Measurements from ENCODE around the gene BICD2. TPM values are rescaled to one million over a fixed set of nuclear protein-coding genes. Genes with fewer than 3 reads are reported as not detected.

BICD2 gene
- total and polyA plus RNA-seq, 2 of the 8 experiments (the other 6 are each of a cell fraction or from before 2014, with no cell fraction given) = 6.6 to 22.8 TPM

DNA sequence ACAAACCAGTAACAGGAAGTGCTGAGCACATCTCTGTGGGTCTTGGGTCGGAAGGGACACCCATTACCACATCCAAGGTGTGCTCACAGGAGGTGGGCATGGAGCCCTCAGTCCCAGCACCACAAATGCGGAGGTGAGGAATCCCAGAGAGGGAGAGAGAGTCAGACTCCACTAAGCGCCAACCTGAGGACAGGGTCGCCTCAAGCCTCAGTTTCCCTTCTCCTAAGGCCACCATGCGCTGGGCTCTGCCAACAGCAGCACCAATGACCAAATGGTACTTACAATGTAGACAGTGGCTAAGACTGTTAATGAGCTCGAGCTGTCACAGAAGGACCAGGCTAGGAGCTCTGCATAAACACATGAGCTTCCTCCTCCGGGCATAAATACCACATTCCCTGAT, 43.1 kb downstream of the BICD2 start:
- Histone ChIP-seq H4K20me1 (replicated peaks in 1 of 2; ENCODE audit: control insufficient read depth in 1 of 2, insufficient read depth in 2 of 2, low read length in 2 of 2) (peaks cover 7 to 22% of the 10 kb centered on the region in 2 experiments), H3K23me2 (ENCODE audit: low read depth, low read length) (no peaks in the 10 kb centered on the region), H3K14ac (ENCODE audit: insufficient read length) (no peak overlapping the region), H2BK15ac (ENCODE audit: low read length) (no peak overlapping the region), H3K36me3 (ENCODE audit: control insufficient read depth in 2 of 4, insufficient read depth in 4 of 4, low read length in 3 of 4) (peaks cover 14 to 36% (median 35%) of the 10 kb centered on the region in 4 experiments), H4K91ac (replicated peaks; ENCODE audit: insufficient read length, low read length) (no peak overlapping the region), H3K27me3 (replicated peaks in 1 of 4; ENCODE audit: control insufficient read depth in 3 of 4, extremely low read depth in 1 of 4, insufficient read depth in 3 of 4, low read length in 3 of 4) (no peaks in the 10 kb centered on the region), H3K56ac (replicated peaks; ENCODE audit: insufficient read length, low read depth, low read length) (no peak overlapping the region), H3K4me1 (replicated peaks in 1 of 4; ENCODE audit: control insufficient read depth in 3 of 4, insufficient read depth in 4 of 4, low read length in 3 of 4) (no peaks in the 10 kb centered on the region; a peak in 1 of 7 replicates), H3K9ac (replicated peaks in 1 of 4; ENCODE audit: extremely low read depth in 1 of 4, low read depth in 3 of 4, low read length in 3 of 4) (no peak overlapping the region), H3K27ac (ENCODE audit: low read depth, low read length) (no peak overlapping the region), H2BK120ac (replicated peaks; ENCODE audit: low read depth, low read length) (no peak overlapping the region), H4K8ac (ENCODE audit: extremely low read depth, insufficient read depth, low read length) (no peak overlapping the region), H2BK5ac (ENCODE audit: low read depth, low read length) (no peak overlapping the region), H3K4ac (replicated peaks; ENCODE audit: insufficient read length, low read depth, low read length) (no peak overlapping the region), H2BK20ac (ENCODE audit: low read length) (no peak overlapping the region), H3K4me2 (ENCODE audit: insufficient read depth in 1 of 2, low read depth in 2 of 2, low read length in 2 of 2) (no peak overlapping the region), H3K9me3 (ENCODE audit: insufficient read depth in 2 of 2, low read depth in 1 of 2, low read length in 1 of 2) (no peaks in the 10 kb centered on the region), H3K18ac (ENCODE audit: extremely low read depth, low read length) (no peak overlapping the region), H3K4me3 (ENCODE audit: extremely low read depth in 1 of 4, insufficient read depth in 2 of 4, low read depth in 3 of 4, low read length in 4 of 4) (no peak overlapping the region), H2BK12ac (ENCODE audit: low read depth, low read length) (no peak overlapping the region), H3K79me1 (ENCODE audit: low read depth, low read length) (peaks cover 7% of the 10 kb centered on the region), H2AFZ (ENCODE audit: low read length) (no peak overlapping the region), H3K79me2 (ENCODE audit: control insufficient read depth in 1 of 2, insufficient read depth in 2 of 2, low read length in 2 of 2) (no peaks in the 10 kb centered on the region), H4K5ac (ENCODE audit: insufficient read length, low read depth, low read length) (no peak overlapping the region), H3K23ac (ENCODE audit: insufficient read length) (no peak overlapping the region), H2AK5ac (ENCODE audit: low read depth, low read length) (no peak overlapping the region)
- POLR2A ChIA-PET (ENCODE audit: partially characterized antibody) = no interaction called here
- WGBS, 2 experiments (ENCODE audit: extremely low coverage in 1 of 2, insufficient coverage in 1 of 2, insufficient read length in 1 of 2, insufficient replicate concordance in 2 of 2, low coverage in 1 of 2, low lambda C conversion rate in 2 of 2, missing lambda C conversion rate in 1 of 2) = 82% methylated on average over 6 of the region's 7 CpGs; no CpG with 5 or more reads in 1 of the 2 experiments
- FAIRE-seq (no peak), DNase-seq (ENCODE audit: low read depth in 1 of 2, low spot score in 2 of 2) (peak in 1 of 2 experiments; percentile 17)
- CTCF ChIA-PET (ENCODE audit: partially characterized antibody) = interaction anchor here (0.8 to 11.9 kb wide), 3 partner anchors 9 to 70 kb away, joined by 4 to 236 read pairs (median 4); no protein-coding TSS in a partner anchor
- no peak for TF ChIP-seq CEBPB (IDR thresholded peaks at IDR 0.05; ENCODE audit: low read depth, low read length)
- TF ChIP-seq E2F6 (IDR thresholded peaks at IDR 0.05) = no peak
- TF ChIP-seq GABPA (IDR thresholded peaks at IDR 0.05; ENCODE audit: borderline replicate concordance, insufficient read depth, low read length) = no peak
- TF ChIP-seq, protein P1, sequence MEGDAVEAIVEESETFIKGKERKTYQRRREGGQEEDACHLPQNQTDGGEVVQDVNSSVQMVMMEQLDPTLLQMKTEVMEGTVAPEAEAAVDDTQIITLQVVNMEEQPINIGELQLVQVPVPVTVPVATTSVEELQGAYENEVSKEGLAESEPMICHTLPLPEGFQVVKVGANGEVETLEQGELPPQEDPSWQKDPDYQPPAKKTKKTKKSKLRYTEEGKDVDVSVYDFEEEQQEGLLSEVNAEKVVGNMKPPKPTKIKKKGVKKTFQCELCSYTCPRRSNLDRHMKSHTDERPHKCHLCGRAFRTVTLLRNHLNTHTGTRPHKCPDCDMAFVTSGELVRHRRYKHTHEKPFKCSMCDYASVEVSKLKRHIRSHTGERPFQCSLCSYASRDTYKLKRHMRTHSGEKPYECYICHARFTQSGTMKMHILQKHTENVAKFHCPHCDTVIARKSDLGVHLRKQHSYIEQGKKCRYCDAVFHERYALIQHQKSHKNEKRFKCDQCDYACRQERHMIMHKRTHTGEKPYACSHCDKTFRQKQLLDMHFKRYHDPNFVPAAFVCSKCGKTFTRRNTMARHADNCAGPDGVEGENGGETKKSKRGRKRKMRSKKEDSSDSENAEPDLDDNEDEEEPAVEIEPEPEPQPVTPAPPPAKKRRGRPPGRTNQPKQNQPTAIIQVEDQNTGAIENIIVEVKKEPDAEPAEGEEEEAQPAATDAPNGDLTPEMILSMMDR (IDR thresholded peaks at IDR 0.05; ENCODE audit: control extremely low read depth in 1 of 3, insufficient read depth in 1 of 3, low read depth in 1 of 3, low read length in 3 of 3) = no peak
- no peak for TF ChIP-seq SIRT6 (IDR thresholded peaks at IDR 0.05; ENCODE audit: low read length)
- TF ChIP-seq, protein P2, sequence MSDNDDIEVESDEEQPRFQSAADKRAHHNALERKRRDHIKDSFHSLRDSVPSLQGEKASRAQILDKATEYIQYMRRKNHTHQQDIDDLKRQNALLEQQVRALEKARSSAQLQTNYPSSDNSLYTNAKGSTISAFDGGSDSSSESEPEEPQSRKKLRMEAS (IDR thresholded peaks at IDR 0.05) = no peak
- no peak for TF ChIP-seq SP2 (IDR thresholded peaks at IDR 0.05; ENCODE audit: low read length)
- no peak for TF ChIP-seq FOSL1 (IDR thresholded peaks at IDR 0.05; ENCODE audit: insufficient read depth, low read depth, low read length)
- TF ChIP-seq, protein P3, sequence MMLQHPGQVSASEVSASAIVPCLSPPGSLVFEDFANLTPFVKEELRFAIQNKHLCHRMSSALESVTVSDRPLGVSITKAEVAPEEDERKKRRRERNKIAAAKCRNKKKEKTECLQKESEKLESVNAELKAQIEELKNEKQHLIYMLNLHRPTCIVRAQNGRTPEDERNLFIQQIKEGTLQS (IDR thresholded peaks at IDR 0.05; ENCODE audit: insufficient read depth, low read depth, low read length) = no peak
- no peak for TF ChIP-seq GTF2F1 (IDR thresholded peaks at IDR 0.05; ENCODE audit: borderline replicate concordance, low read depth, low read length)

Measured in H1 (cell line).